GM13976 (cell line): ENCODE measurements around the gene SELENOP.

Experiments
- DNase-seq: peaks from one replicate; pipeline ENCODE4 v3.0.0; 2012; ENCODE audit warnings: low spot score
- in situ Hi-C: fragments of 300-500 bp; cut with MboI; formaldehyde crosslinking; loops from one replicate; pipeline ENCODE4 v1.12.0; 2022; ENCODE audit warnings: low sequenced_read_pairs, mixed read lengths, inconsistent platforms; ENCODE audit not compliant: unreplicated experiment
- TF ChIP-seq, protein P1 (sequence below): IDR thresholded peaks from 2 replicates; pipeline ENCODE4 v1.5.1; 2012; ENCODE audit warnings: borderline replicate concordance, mild to moderate bottlenecking; ENCODE audit not compliant: insufficient read depth; ENCODE audit errors: extremely low read depth, missing control alignments, control extremely low read depth

Gene SELENOP

DNA sequence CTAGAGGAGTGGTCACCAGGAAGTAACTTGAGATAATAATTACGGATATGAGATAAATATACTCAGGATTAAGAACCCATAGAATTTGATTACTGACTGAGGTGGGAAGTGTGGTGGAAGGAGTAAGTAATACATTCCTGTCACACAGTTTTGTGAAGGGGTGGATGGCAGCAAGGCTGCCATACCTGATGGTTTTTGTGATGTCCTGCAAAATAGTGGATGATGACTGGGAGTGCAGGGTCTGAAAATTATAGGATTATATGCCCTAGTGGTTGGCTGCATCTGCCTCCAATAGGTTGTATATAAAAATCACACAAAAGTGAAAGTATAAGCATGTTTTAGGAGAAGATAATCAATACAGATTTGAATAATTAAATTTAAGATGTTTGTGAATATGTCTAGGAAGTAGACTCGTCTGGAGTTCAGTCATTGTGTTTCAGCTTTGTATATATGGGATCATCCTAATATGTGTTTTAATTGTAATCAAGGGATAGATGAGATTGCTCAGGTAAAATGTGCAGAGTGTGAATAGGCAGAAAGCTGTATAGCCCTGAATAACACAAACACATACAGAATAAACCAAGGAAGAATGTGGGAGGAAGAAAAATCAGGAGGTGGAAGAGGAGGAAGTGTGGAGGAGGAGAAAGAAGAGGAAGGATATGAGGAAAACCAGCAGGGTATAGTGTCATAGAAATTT lies 5.5 kb downstream of the SELENOP start:
- in situ Hi-C loops, result no loop called here
- no peak for DNase-seq
- TF ChIP-seq, protein P1, sequence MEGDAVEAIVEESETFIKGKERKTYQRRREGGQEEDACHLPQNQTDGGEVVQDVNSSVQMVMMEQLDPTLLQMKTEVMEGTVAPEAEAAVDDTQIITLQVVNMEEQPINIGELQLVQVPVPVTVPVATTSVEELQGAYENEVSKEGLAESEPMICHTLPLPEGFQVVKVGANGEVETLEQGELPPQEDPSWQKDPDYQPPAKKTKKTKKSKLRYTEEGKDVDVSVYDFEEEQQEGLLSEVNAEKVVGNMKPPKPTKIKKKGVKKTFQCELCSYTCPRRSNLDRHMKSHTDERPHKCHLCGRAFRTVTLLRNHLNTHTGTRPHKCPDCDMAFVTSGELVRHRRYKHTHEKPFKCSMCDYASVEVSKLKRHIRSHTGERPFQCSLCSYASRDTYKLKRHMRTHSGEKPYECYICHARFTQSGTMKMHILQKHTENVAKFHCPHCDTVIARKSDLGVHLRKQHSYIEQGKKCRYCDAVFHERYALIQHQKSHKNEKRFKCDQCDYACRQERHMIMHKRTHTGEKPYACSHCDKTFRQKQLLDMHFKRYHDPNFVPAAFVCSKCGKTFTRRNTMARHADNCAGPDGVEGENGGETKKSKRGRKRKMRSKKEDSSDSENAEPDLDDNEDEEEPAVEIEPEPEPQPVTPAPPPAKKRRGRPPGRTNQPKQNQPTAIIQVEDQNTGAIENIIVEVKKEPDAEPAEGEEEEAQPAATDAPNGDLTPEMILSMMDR, result no peak

DNA sequence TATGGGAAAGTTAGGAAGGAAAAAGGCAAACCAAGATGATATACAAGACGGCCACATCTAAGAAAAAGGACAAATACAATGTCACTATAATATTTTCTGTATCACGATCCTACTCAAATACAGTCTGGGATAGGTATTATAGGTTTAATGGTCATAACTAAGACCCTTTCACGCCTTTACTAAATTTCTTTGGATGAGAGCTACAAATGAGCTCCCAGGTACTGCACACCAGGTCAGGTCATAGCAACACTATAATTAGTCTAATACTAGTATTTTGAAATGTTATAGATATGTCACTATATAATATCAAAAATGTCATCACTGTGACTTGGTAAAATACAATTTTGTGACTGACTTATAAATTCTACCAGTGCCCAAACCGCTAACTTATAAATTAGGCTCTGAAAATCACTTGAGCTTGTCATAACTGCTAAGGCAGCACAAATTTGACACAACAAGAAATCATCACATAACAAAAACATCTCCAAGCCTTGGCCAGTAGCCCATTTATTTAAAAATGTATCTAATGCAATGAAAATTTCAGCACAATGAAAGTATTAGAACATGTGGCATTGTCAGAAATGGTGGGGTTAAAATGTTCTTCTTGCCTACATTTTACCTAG lies 6.9 kb downstream of the SELENOP start:
- TF ChIP-seq, protein P1, result no peak
- in situ Hi-C loops, result no loop called here
- no peak for DNase-seq

DNA sequence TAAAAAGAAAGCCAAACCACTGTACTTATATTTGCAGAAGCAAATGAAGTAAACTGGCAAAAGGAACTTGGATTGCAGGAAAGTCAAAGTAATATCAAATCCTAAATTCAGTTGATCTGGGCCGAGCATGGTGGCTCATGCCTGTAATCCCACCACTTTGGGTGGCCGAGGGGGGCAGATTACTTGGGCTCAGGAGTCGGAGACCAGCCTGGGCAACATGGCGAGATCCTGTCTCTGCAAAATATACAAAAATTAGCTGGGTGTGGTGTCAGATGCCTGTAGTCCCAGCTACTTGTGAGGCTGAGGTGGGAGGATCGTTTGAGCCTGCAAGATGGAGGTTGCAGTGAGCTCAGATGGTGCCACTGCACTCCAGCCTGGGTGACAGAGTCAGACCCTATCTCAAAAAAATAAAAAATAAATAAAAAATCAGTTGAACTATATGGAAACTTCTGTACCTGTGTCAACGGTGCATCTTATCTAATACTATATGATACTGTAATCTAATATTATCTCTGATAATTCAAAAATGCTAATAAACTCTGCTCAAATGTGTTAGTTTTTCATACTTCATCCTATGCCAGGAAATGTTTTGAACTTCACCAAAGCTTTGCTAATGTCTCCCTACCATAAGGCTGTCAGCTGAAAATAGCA lies 10.1 kb downstream of the SELENOP start:
- no peak for DNase-seq
- TF ChIP-seq, protein P1, result no peak
- in situ Hi-C loops, result no loop called here

DNA sequence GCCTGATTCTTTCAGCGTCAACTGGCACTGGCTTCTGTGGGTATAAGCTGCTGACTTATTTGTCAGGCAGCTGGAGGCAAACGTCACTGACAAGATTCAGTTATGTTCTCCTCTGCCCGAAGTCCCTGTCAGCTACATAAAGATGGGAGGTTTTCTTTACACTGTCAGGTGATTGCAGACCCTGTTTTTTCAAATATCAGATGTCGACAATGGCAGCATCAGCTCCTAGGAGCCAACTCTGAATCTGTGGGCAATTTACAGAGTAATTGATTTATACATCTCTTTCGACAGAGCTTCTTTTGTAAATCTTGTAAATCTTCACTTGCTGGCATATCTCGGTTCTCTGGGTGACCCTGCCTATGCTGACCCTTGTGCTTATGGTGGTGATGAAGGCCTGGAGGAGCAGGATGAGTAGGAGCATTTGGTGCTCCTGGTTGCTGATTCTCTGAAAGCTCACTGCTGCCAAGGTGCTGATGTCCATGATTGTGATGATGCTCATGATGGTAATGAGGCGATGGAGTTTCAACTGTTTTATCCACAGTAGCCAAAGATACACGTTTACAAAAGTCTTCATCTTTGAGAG lies 10.9 kb downstream of the SELENOP start:
- in situ Hi-C loops, result no loop called here
- TF ChIP-seq, protein P1, result no peak

DNA sequence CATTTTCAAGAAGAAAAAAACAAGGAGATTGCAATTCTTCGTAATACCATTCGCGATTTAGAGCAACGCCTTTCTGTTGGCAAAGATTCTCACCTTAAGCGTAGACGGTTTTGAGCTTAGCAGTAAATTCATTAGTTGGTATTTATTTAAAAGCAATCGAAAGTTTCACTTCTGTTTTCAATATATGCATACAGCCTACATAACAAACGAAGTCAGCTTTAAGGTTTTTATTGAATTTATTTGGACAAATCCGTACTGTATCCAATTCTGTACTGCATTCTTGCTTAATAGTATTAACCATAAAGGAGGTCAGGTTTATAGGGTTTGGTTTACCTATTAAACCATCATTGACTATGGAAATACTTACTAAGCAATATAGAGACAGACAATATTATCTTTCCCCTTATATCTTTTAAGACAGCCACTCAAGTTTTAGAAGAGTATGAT lies 12.0 kb downstream of the SELENOP start:
- TF ChIP-seq, protein P1, result no peak
- no peak for DNase-seq
- in situ Hi-C loops, result no loop called here

More for the DNA sequence above, 10.9 kb downstream of the SELENOP start:
- DNase-seq, result no peak

DNA sequence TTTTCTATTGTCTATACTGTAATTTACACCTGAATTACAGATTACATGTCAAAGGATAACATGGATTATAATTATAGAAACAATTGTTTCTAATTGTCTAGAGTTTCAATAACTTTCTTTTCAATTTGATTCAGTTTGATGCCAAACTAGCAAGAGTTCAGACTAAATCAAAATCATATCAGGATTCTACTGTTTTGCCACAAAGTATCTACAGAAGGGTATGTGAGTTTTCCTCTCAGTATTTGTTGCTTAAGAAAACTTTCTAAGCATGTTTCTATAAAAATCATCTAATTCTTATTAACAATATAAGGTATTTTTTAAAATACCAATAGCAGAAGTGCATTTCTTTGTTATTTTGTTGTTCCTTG lies 12.5 kb downstream of the SELENOP start:
- TF ChIP-seq, protein P1, result no peak
- in situ Hi-C loops, result no loop called here
- no peak for DNase-seq
